ENCODE measurements around the gene PLEKHH2. TPM values are rescaled to one million over a fixed set of nuclear protein-coding genes. Genes with fewer than 3 reads are reported as not detected.
A peak's percentile ranks its signal among the peaks of the same experiment; 100 is the strongest.

The PLEKHH2 gene
- total and polyA plus RNA-seq, 2 of the 13 experiments (the other 11 are each of a cell fraction or from before 2014, with no cell fraction given), result 1.1 to 3.0 TPM

- Histone ChIP-seq H3K36me3 (replicated peaks in 1 of 2; ENCODE audit: control insufficient read depth in 1 of 2, insufficient read depth in 2 of 2, low read length in 2 of 2) (no peaks in the 10 kb centered on the region), H3K27ac (ENCODE audit: extremely low read length, insufficient read depth, low read length) (peak overlapping the region; percentile 21), H3K27me3 (ENCODE audit: control insufficient read depth in 1 of 2, insufficient read depth in 2 of 2, low read length in 2 of 2) (no peaks in the 10 kb centered on the region), H3K4me1 (ENCODE audit: insufficient read depth, low read length) (peaks cover 48% of the 10 kb centered on the region), H3K9ac (ENCODE audit: insufficient read depth, low read depth, low read length) (peak overlapping the region; percentile 14; the same call in 1 of the 2 replicates), H2AFZ (ENCODE audit: low read length) (peak overlapping the region; percentile 6), H4K20me1 (ENCODE audit: insufficient read depth, low read length) (no peaks in the 10 kb centered on the region), H3K4me3 (replicated peaks in 1 of 3; ENCODE audit: insufficient read depth in 1 of 3, low read depth in 2 of 3, low read length in 3 of 3) (peak overlapping the region; percentile 24 to 59 (median 43)), H3K4me2 (ENCODE audit: low read depth, low read length) (peak overlapping the region; percentile 82), H3K9me3 (ENCODE audit: low read length) (no peaks in the 10 kb centered on the region), H3K79me2 (ENCODE audit: insufficient read depth, low read length) (no peaks in the 10 kb centered on the region)
- DNase-seq (ENCODE audit: low spot score), result peak; percentile 50
- in situ Hi-C loops (cut with HindIII; ENCODE audit: extremely low pct_ligation_motif_present, low pct_unique_long_range_greater_than_20kb) (no loop called here), intact Hi-C loops (cut with micrococcal nuclease; ENCODE audit: unreplicated experiment) (loop anchor here (1.0 kb wide), 3 partner anchors 21 to 269 kb away; no protein-coding TSS in a partner anchor)
- under 1% methylated on average over 7 of the region's 7 CpGs for WGBS (ENCODE audit: low lambda C conversion rate)
- CTCF ChIA-PET (ENCODE audit: low intra/inter-chr PET ratio, low total read pairs), result interaction anchor here (1.7 kb wide), 1 partner anchor 17 kb away, joined by 5 read pairs; the partner anchor contains the start of gene THADA
- FAIRE-seq, result peak; percentile 30
- ATAC-seq, result peak; percentile 65
- POLR2A ChIA-PET, result interaction anchor here (0.9 to 2.7 kb wide), 3 partner anchors 12 to 24 kb away, joined by 3 to 14 read pairs (median 3); partner anchors contain the start of genes PLEKHH2 and THADA
- no TSS peak for BruUV-seq (replicated peaks)
- TF ChIP-seq SALL1 (CRISPR knock-in tag; IDR thresholded peaks at IDR 0.05) (peak; percentile 68), NR2F6 (IDR thresholded peaks at IDR 0.05) (peak; percentile 67), NR2F6 (CRISPR knock-in tag; IDR thresholded peaks at IDR 0.05) (peak; percentile 75), ZNF777 (CRISPR knock-in tag; IDR thresholded peaks at IDR 0.05) (no peak), SOX13 (IDR thresholded peaks at IDR 0.05) (0 out of 2 replicates have a peak, but pooled peaks have one; percentile 24), SOX13 (CRISPR knock-in tag; conservative IDR thresholded peaks at IDR 0.05 in 1 of 2, IDR thresholded peaks at IDR 0.05 in 1 of 2) (peak in 1 of 2 experiments; percentile 71; a peak in 2 of 4 replicates), KLF15 (CRISPR knock-in tag; IDR thresholded peaks at IDR 0.05; ENCODE audit: borderline replicate concordance) (no peak), PTBP1 (IDR thresholded peaks at IDR 0.05; ENCODE audit: low read depth, low read length, poor library complexity, severe bottlenecking) (no peak), NFIC (IDR thresholded peaks at IDR 0.05; ENCODE audit: low read length) (no peak; the same call in 1 of the 2 replicates), MYNN (CRISPR knock-in tag; IDR thresholded peaks at IDR 0.05; ENCODE audit: low read depth) (no peak), CREB3 (CRISPR knock-in tag; IDR thresholded peaks at IDR 0.05) (no peak), ZNF574 (CRISPR knock-in tag; IDR thresholded peaks at IDR 0.05) (no peak; the same call in 1 of the 2 replicates), ZNF609 (CRISPR knock-in tag; IDR thresholded peaks at IDR 0.05; ENCODE audit: borderline replicate concordance) (peak; percentile 14; the same call in 1 of the 2 replicates), ZGPAT (CRISPR knock-in tag; IDR thresholded peaks at IDR 0.05) (no peak)
Observed at GRCh38 chr2:43612944-43613343, 24.1 kb upstream of the PLEKHH2 start.
